Esophagus muscularis mucosa (tissue), 4 donors: ENCODE measurements around the gene ADAMTSL5.

Experiments used
- EP300 ChIP-seq: sonication (generic); formaldehyde crosslinking; IDR thresholded peaks from one replicate; pipeline ENCODE4 v1.6.1; 2017; ENCODE audit warnings: antibody characterized with exemption
- POLR2A ChIP-seq: fragments of 450-650 bp; IDR thresholded peaks from one replicate; pipeline ENCODE4 v1.6.1; 2017; ENCODE audit warnings: antibody characterized with exemption, moderate library complexity, mild to moderate bottlenecking, low read depth
- POLR2AphosphoS5 ChIP-seq, 2 donors: sonication (generic); formaldehyde crosslinking; IDR thresholded peaks; one replicate each; pipeline ENCODE4 v1.6.1; 2017; ENCODE audit warnings: antibody characterized with exemption in 2 of 2
- TF ChIP-seq, protein P1 (sequence below), 3 experiments: fragments of 200-600 bp in 2 of 3; fragments of 450-650 bp in 1 of 3; sonication (generic) in 2 of 3; IDR thresholded peaks; one replicate each; pipeline ENCODE4 v1.5.1; 2017 to 2019; ENCODE audit warnings: antibody characterized with exemption in 3 of 3, mild to moderate bottlenecking in 2 of 3, moderate library complexity in 1 of 3

DNA sequence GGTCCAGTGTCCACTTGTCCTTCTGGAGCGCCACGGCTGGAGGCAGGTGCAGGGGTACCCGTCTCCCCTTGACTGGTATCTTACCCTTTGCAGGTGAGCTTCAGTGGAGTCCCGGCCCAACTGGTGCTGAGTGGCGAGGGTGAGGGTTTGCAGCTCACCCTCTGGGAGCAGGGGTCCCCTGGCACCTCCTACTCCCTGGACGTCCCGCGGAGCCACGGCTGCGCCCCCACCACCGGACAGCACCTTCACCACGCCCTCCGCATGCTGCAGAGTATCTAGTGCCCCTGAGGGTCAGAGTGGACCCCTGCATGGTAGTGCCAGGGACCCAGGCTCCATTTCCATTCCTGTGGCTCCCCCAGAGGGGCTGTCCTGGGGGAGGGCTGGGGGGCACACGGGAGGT, 22.2 kb upstream of the ADAMTSL5 start:
- TF ChIP-seq, protein P1, sequence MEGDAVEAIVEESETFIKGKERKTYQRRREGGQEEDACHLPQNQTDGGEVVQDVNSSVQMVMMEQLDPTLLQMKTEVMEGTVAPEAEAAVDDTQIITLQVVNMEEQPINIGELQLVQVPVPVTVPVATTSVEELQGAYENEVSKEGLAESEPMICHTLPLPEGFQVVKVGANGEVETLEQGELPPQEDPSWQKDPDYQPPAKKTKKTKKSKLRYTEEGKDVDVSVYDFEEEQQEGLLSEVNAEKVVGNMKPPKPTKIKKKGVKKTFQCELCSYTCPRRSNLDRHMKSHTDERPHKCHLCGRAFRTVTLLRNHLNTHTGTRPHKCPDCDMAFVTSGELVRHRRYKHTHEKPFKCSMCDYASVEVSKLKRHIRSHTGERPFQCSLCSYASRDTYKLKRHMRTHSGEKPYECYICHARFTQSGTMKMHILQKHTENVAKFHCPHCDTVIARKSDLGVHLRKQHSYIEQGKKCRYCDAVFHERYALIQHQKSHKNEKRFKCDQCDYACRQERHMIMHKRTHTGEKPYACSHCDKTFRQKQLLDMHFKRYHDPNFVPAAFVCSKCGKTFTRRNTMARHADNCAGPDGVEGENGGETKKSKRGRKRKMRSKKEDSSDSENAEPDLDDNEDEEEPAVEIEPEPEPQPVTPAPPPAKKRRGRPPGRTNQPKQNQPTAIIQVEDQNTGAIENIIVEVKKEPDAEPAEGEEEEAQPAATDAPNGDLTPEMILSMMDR (IDR thresholded peaks at IDR 0.05): no peak
- TF ChIP-seq POLR2AphosphoS5 (IDR thresholded peaks at IDR 0.05): no peak
- TF ChIP-seq POLR2A: no peak
- TF ChIP-seq EP300: no peak
